WERI-Rb-1 (cell line): ENCODE results near the gene SLC25A23.
A peak's percentile ranks its signal among the peaks of the same experiment; 100 is the strongest.

ENCODE experiments used
- DNase-seq: peaks from one replicate; pipeline ENCODE4 v3.0.0-alpha.2; 2020
- H3K27ac ChIP-seq: fragments of 250-450 bp; sonication (Bioruptor Pico); 2 replicates; pipeline ENCODE4 v1.5.1; 2020; ENCODE audit warnings: mild to moderate bottlenecking, moderate library complexity
- H3K27me3 ChIP-seq: fragments of 250-450 bp; sonication (Bioruptor Pico); 2 replicates; pipeline ENCODE4 v1.5.1; 2021; ENCODE audit warnings: mild to moderate bottlenecking, low read depth, moderate library complexity; ENCODE audit not compliant: insufficient read depth, severe bottlenecking
- H3K36me3 ChIP-seq: fragments of 250-450 bp; sonication (Bioruptor Pico); 2 replicates; pipeline ENCODE4 v1.5.1; 2020; ENCODE audit warnings: mild to moderate bottlenecking, moderate library complexity
- H3K4me3 ChIP-seq: 2 replicates; pipeline ENCODE4 v1.5.1; 2011; ENCODE audit warnings: low read depth, mild to moderate bottlenecking, control low read depth, low read length
- H3K9me3 ChIP-seq: fragments of 250-450 bp; sonication (Bioruptor Pico); 2 replicates; pipeline ENCODE4 v1.5.1; 2021; ENCODE audit warnings: mild to moderate bottlenecking, moderate library complexity; ENCODE audit not compliant: severe bottlenecking
- TF ChIP-seq, protein P1 (sequence below): IDR thresholded peaks from 2 replicates; pipeline ENCODE4 v1.5.1; 2011; ENCODE audit warnings: low read depth, mild to moderate bottlenecking, control low read depth, inconsistent platforms, low read length

SLC25A23 gene

DNA sequence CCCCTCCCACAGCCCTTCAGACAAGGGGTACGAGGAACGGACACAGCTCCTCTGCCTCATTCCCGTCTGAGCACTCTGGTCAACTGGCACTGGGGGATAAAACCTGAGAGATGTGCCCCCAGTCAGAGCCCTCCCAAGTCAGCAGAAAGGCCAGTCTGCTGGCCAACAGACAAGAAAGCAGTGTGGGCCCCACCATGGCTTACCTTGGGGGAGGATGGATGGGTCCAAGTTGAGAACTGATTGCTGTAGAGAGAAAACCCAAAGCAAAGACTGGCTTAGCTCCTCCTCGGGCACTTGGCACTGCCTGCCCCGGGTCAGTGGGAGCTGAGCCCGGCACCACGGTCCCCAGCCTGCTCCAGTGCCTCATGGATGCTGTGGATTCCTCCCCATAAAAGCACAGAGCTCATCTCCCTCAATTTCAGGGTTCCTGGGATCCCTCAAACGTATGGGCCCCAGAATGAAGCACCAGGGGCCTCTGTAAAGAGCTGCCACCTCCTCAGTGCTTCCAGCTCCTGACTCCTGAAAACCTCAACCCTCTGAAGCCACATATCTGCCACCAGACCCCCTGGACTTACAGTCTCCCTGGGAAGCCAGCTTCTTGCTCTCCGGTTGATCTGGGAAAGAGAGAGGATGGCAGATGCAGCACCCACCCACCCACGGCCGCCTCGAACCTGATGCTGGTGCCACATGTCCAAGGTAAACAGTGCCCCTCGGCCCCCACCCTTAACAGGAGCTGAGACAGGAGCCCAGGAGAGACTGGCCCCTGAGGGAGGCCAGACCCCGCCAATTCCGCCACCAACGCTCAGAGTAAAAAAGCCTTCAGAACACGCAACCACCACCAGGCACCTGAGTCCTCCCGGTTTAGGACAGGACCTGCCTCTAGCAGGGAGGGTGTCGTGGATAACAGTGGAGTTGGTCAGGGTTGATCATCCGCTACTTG, 38.2 kb downstream of the SLC25A23 start:
- DNase-seq, result no peak
- TF ChIP-seq, protein P1, sequence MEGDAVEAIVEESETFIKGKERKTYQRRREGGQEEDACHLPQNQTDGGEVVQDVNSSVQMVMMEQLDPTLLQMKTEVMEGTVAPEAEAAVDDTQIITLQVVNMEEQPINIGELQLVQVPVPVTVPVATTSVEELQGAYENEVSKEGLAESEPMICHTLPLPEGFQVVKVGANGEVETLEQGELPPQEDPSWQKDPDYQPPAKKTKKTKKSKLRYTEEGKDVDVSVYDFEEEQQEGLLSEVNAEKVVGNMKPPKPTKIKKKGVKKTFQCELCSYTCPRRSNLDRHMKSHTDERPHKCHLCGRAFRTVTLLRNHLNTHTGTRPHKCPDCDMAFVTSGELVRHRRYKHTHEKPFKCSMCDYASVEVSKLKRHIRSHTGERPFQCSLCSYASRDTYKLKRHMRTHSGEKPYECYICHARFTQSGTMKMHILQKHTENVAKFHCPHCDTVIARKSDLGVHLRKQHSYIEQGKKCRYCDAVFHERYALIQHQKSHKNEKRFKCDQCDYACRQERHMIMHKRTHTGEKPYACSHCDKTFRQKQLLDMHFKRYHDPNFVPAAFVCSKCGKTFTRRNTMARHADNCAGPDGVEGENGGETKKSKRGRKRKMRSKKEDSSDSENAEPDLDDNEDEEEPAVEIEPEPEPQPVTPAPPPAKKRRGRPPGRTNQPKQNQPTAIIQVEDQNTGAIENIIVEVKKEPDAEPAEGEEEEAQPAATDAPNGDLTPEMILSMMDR, result no peak
- no peak overlapping the region for H3K4me3 ChIP-seq
- H3K36me3 ChIP-seq, result peaks cover 73% of the 10 kb centered on the region
- no peaks in the 10 kb centered on the region for H3K27me3 ChIP-seq
- peaks cover 5% of the 10 kb centered on the region for H3K9me3 ChIP-seq
- H3K27ac ChIP-seq, result no peak overlapping the region

DNA sequence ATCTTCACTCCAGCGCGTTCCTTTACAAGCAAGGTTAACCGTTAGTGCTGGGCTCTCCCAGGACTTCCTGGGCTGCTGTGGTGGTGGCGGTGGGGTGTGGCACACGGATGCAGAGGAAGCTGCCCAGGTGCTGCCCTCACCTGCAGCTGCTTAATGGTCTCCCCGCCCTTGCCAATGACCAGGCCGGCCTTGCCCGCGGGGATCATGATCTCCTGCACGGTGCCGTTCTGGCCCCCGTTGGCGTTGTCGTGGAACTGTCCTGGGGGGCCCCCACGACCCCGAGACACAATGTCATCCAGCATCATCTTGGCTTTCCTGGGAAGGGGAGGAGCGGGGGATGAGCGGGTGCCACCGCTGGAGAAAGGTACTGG, 41.0 kb downstream of the SLC25A23 start:
- Histone ChIP-seq H3K9me3 (no peaks in the 10 kb centered on the region), H3K36me3 (peaks cover 94% of the 10 kb centered on the region), H3K27me3 (no peaks in the 10 kb centered on the region), H3K27ac (no peak overlapping the region), H3K4me3 (no peak overlapping the region)
- no peak for DNase-seq
- TF ChIP-seq, protein P1, result no peak

DNA sequence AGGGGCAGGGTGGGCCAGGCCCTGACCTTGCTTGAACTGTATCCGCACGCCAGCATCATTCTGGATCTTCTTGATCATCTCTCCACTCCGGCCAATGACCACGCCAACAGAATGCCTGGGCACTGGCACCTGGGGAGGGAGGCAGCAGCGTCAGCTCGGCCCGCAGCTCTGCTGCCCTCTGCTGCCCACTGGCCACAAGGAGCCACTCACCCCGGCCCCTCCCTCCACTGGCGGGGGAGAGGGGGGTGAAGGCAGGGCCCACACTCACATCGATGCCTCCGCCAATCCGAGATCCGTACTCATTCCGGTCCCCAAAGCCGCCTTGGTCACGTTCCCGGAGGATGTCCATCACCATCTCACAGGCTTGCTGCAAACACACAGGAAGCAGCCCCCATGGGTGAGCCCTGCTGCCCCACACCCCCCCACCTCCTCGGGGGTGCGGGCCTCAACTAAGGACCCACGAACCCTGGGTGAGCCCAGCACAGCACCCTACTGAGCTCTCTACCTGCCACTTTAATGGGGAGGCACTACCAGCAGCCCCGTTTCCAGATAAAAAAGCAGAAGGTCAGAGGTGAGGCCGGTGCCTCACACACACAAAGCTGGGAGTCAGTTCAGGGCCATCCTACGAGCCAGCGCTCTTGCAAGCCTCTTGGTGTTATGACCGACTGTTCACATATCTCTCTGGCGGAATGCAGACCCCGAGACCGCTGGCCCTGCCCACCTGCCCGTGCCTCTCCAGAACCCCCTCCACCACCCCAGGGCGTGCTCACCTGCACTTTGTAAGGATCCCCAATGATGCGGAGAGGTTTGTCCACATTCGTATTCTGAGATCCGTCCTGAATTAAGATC, 41.7 kb downstream of the SLC25A23 start:
- peak; percentile 55 for DNase-seq

DNA sequence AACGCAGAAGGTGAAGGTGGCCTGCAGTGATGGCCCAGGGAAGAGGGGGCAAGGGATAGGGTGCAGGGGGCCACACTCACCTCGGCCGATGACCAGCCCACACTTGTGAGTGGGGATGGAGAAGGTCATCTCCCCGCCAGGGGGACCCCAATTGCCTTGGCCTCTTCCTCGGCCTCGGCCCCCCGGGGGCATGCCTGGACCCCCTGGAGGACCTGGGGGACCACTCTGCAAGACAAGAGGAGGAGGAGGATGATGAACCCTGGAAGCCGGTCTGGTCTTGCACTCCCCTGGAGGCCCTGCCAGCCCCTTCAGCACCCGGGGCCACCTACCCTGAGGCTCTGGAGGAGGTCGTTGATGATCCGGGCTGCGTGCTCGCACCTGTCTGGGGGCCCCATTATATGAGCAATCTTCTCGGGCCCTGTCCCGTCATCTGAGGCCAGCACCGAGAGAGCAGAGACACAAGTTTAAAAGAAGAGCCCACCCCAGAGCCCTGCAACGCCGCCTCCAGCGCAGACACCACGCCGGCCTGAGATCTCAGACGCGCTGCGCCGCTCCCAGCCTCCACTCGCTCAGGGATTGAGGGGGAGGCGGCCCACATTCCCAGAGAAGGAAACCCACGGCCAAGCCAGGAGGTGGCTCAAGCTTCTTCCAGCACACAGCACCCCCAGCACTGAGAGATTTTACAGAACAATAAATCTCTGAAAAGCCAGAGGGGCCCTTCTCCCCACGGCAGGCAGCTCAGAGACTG, 42.8 kb downstream of the SLC25A23 start:
- peaks cover 77% of the 10 kb centered on the region for H3K36me3 ChIP-seq
- H3K4me3 ChIP-seq, result no peak overlapping the region
- H3K9me3 ChIP-seq, result no peaks in the 10 kb centered on the region
- no peak for DNase-seq
- no peaks in the 10 kb centered on the region for H3K27me3 ChIP-seq
- no peak overlapping the region for H3K27ac ChIP-seq
- TF ChIP-seq, protein P1, result no peak

More for the DNA sequence above, 41.7 kb downstream of the SLC25A23 start:
- Histone ChIP-seq H3K9me3 (no peaks in the 10 kb centered on the region), H3K36me3 (peaks cover 88% of the 10 kb centered on the region), H3K27ac (no peak overlapping the region), H3K27me3 (no peaks in the 10 kb centered on the region), H3K4me3 (no peak overlapping the region)
- TF ChIP-seq, protein P1, result peak; percentile 77

DNA sequence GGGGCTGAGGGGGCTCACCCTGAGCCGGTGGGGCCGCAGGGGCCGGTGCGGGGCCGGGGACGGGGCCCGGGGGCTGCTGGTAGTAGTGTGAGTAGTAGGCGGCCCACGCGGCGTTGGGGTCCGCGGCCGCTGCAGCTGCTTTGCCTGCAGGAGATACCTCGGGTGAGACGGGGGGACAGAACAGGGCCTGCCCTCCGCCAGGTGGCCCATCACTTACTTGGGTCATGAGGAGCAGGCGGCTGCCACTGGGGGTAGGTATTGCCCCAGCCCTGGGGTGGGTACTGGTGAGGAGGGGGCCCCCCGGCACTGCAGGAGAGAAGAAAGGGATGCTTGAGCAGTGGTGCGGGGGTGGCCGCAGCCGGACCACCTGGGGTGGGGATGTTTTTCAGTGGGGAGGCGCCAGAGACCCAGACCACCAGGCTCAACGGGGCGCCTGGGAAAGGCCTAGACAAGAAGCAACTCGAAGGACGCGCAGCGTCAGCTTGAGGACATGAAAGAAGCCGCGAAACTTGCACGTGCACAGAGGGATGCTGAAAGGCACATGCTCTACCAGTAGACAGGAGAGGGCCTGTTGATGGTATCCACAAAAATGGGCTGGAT, 43.9 kb downstream of the SLC25A23 start:
- peaks cover 65% of the 10 kb centered on the region for H3K36me3 ChIP-seq
- DNase-seq, result no peak
- no peaks in the 10 kb centered on the region for H3K27me3 ChIP-seq
- TF ChIP-seq, protein P1, result no peak
- no peak overlapping the region for H3K27ac ChIP-seq
- no peak overlapping the region for H3K4me3 ChIP-seq
- no peaks in the 10 kb centered on the region for H3K9me3 ChIP-seq
